GM12878 (cell line): ENCODE measurements around the gene SLC44A3. TPM values are rescaled to one million over a fixed set of nuclear protein-coding genes. Genes with fewer than 3 reads are reported as not detected.

Experiments
- ATAC-seq: fragments of 200-7000 bp; cut with Tn5 transposase; 3 replicates; pipeline ENCODE4 v1.9.1; 2020; ENCODE audit warnings: mild to moderate bottlenecking, moderate library complexity
- BruUV-seq: library from RNA; stranded (reverse); fragments of 400-500 nt; replicated peaks from 2 replicates; lab custom pipeline; 2021; lab: Mats Ljungman, UMichigan
- CTCF ChIA-PET: fragments of 300-600 bp; sonication (Branson Sonifier 250); formaldehyde crosslinking; extraction: SDS; loops from one replicate; lab custom pipeline; 2021; ENCODE audit warnings: inconsistent platforms; lab: Yijun Ruan, JAX
- POLR2A ChIA-PET: fragments of 350-600 bp; formaldehyde crosslinking; extraction: SDS; loops from one replicate; lab custom pipeline; 2021; ENCODE audit warnings: inconsistent platforms; lab: Charles Lee
- RAD21 ChIA-PET: fragments of 300-600 bp; sonication (Branson Sonifier 250); formaldehyde crosslinking; loops from one replicate; lab custom pipeline; 2023; ENCODE audit warnings: antibody characterized with exemption; ENCODE audit not compliant: unreplicated experiment; lab: Charles Lee
- SMC1A ChIA-PET: fragments of 300-600 bp; sonication (Branson Sonifier 250); formaldehyde crosslinking; loops from one replicate; lab custom pipeline; 2023; ENCODE audit not compliant: unreplicated experiment, uncharacterized antibody; lab: Charles Lee
- DNase-seq: peaks from one replicate; pipeline ENCODE4 v3.0.0-alpha.2; 2011; ENCODE audit warnings: low read depth, low spot score
- FAIRE-seq: peaks from 3 replicates; lab custom pipeline; 2011; peaks lifted over from hg19 to GRCh38; lab: Jason Lieb, UNC
- H2AFZ ChIP-seq: 2 replicates; pipeline ENCODE4 v1.6.0; 2011; ENCODE audit warnings: low read depth, low read length, control low read depth; ENCODE audit not compliant: control insufficient read depth
- H3K27ac ChIP-seq: 2 replicates; pipeline ENCODE4 v1.5.1; 2011; ENCODE audit warnings: control low read depth; ENCODE audit not compliant: control insufficient read depth, insufficient read depth
- H3K27me3 ChIP-seq, 2 experiments: replicated peaks in 1 of 2; 2 replicates each; pipeline versions ENCODE4 v1.6.0 to v1.6.1; 2011; ENCODE audit warnings: low read length in 1 of 2; ENCODE audit not compliant: control insufficient read depth in 2 of 2, insufficient read depth in 2 of 2
- H3K36me3 ChIP-seq, 2 experiments: 2 replicates each; pipeline ENCODE4 v1.5.1; 2011; ENCODE audit warnings: low read length in 1 of 2; ENCODE audit not compliant: control insufficient read depth in 2 of 2, insufficient read depth in 2 of 2
- H3K4me1 ChIP-seq: 2 replicates; pipeline ENCODE4 v1.6.1; 2011; ENCODE audit warnings: mild to moderate bottlenecking, low read length, moderate library complexity, mixed read lengths; ENCODE audit not compliant: control insufficient read depth, insufficient read depth
- H3K4me2 ChIP-seq: 2 replicates; pipeline ENCODE4 v1.6.0; 2011; ENCODE audit warnings: control low read depth; ENCODE audit not compliant: control insufficient read depth, insufficient read depth
- H3K4me3 ChIP-seq: fragments of 200-600 bp; sonication (generic); 2 replicates; pipeline ENCODE4 v1.5.1; 2016
- H3K79me2 ChIP-seq: 2 replicates; pipeline ENCODE4 v1.6.0; 2011; ENCODE audit warnings: low read length; ENCODE audit not compliant: control insufficient read depth, insufficient read depth
- H3K9ac ChIP-seq: 2 replicates; pipeline ENCODE4 v1.8.0; 2011; ENCODE audit warnings: low read length, control low read depth, mixed read lengths; ENCODE audit not compliant: control insufficient read depth, insufficient read depth
- H3K9me3 ChIP-seq: replicated peaks from 3 replicates; pipeline ENCODE4 v1.5.1; 2011; ENCODE audit warnings: mild to moderate bottlenecking, low read length; ENCODE audit not compliant: control insufficient read depth, insufficient read depth
- H4K20me1 ChIP-seq: 2 replicates; pipeline ENCODE4 v1.6.0; 2011; ENCODE audit not compliant: control insufficient read depth, insufficient read depth
- DPF2 ChIP-seq: fragments of 450-650 bp; IDR thresholded peaks from 2 replicates; pipeline ENCODE4 v1.6.1; 2017; ENCODE audit warnings: mild to moderate bottlenecking
- ETV6 ChIP-seq, 2 experiments: fragments of 450-650 bp in 1 of 2; IDR thresholded peaks in 1 of 2; conservative IDR thresholded peaks in 1 of 2; 2 replicates each; pipeline ENCODE4 v1.6.1; 2014; ENCODE audit warnings: antibody characterized with exemption in 1 of 2, borderline replicate concordance in 1 of 2, low read depth in 1 of 2, mild to moderate bottlenecking in 1 of 2, moderate library complexity in 1 of 2
- EZH2 ChIP-seq: IDR thresholded peaks from 2 replicates; pipeline ENCODE4 v1.6.1; 2012; ENCODE audit warnings: low read depth, mild to moderate bottlenecking, control low read depth, inconsistent platforms, low read length, borderline replicate concordance; ENCODE audit not compliant: control insufficient read depth
- FOXK2 ChIP-seq: fragments of 450-650 bp; IDR thresholded peaks from 2 replicates; pipeline ENCODE4 v1.6.1; 2017; ENCODE audit warnings: mild to moderate bottlenecking, moderate library complexity
- HSF1 ChIP-seq: fragments of 150-350 bp; IDR thresholded peaks from 2 replicates; pipeline ENCODE4 v1.6.1; 2014; ENCODE audit warnings: mild to moderate bottlenecking, low read depth, low read length
- IRF4 ChIP-seq: IDR thresholded peaks from 2 replicates; pipeline ENCODE4 v1.6.1; 2011; ENCODE audit warnings: low read depth, low read length
- MEF2B ChIP-seq: fragments of 450-650 bp; IDR thresholded peaks from 2 replicates; pipeline ENCODE4 v1.6.1; 2018; ENCODE audit warnings: mild to moderate bottlenecking, moderate library complexity; ENCODE audit not compliant: partially characterized antibody, poor library complexity, severe bottlenecking
- POU2F2 ChIP-seq: IDR thresholded peaks from 3 replicates; pipeline ENCODE4 v1.6.1; 2011; ENCODE audit warnings: low read depth, mild to moderate bottlenecking, low read length, borderline replicate concordance
- USF1 ChIP-seq: IDR thresholded peaks from 2 replicates; pipeline ENCODE4 v1.6.1; 2011; ENCODE audit warnings: borderline replicate concordance, low read depth, mild to moderate bottlenecking, moderate library complexity, mixed read lengths, low read length; ENCODE audit not compliant: insufficient read depth; ENCODE audit errors: extremely low read length
- USF2 ChIP-seq: IDR thresholded peaks from 2 replicates; pipeline ENCODE4 v1.6.1; 2011; ENCODE audit warnings: low read depth, low read length, improper control_type of control experiment, borderline replicate concordance
- ZBTB40 ChIP-seq: fragments of 450-650 bp; IDR thresholded peaks from 2 replicates; pipeline ENCODE4 v1.6.1; 2016; ENCODE audit warnings: mild to moderate bottlenecking, moderate library complexity, borderline replicate concordance
- ZSCAN29 ChIP-seq: fragments of 450-650 bp; IDR thresholded peaks from 2 replicates; pipeline ENCODE4 v1.6.1; 2017; ENCODE audit warnings: mild to moderate bottlenecking, moderate library complexity
- WGBS: methylation state at CpG from one replicate; pipeline ENCODE4 v1.1.6; 2016; ENCODE audit warnings: low lambda C conversion rate; ENCODE audit not compliant: insufficient replicate concordance, insufficient coverage; ENCODE audit errors: missing lambda C conversion rate; 5-methylcytosine and 5-hydroxymethylcytosine counted together
- in situ Hi-C: fragments of 300-500 bp; cut with MboI; formaldehyde crosslinking; loops from 9 replicates; pipeline ENCODE4 v1.14.3; 2018; ENCODE audit warnings: mixed read lengths
- intact Hi-C: fragments of 100-400 bp; cut with micrococcal nuclease; formaldehyde crosslinking; loops from one replicate; pipeline ENCODE4 v1.14.2; 2022; ENCODE audit not compliant: unreplicated experiment
- polyA plus RNA-seq, 11 experiments: library from polyadenylated mRNA; depleted of rRNA in 4 of 11; unstranded in 6 of 11; stranded (reverse) in 5 of 11; fragments of >200 nt; fragmentation: Nextera tagmentation in 4 of 11; fragmentation: Illumina TruSeq in 1 of 11; extraction: Ambion mirVana in 4 of 11; extraction: Trizol in 1 of 11; gene quantifications; 1 replicate in 1 of 11; 2 replicates in 10 of 11; pipeline versions ENCODE4 v1.2.1 to v1.2.3, GENCODE V29; 2011 to 2016; ENCODE audit warnings: inconsistent platforms in 2 of 11, missing spikeins in 2 of 11, low read depth in 1 of 11
- total RNA-seq, 4 experiments: library from RNA; depleted of rRNA in 3 of 4; stranded (reverse); fragments of >200 nt in 3 of 4; fragmentation: Illumina TruSeq in 1 of 4; extraction: Trizol in 1 of 4; gene quantifications; 2 replicates each; pipeline versions ENCODE4 v1.2.1 to v1.2.3, GENCODE V29; 2013 to 2021
- TF ChIP-seq, protein P1 (sequence below): IDR thresholded peaks from 2 replicates; pipeline ENCODE4 v1.6.1; 2011; ENCODE audit warnings: mild to moderate bottlenecking, low read depth, low read length, moderate library complexity; ENCODE audit not compliant: insufficient replicate concordance

Gene SLC44A3
- total and polyA plus RNA-seq, 10 of the 15 experiments (the other 5 are each of a cell fraction or from before 2014, with no cell fraction given), result not detected

GRCh38 chr1:94903280-94904009, 83.3 kb downstream of the SLC44A3 start:
- FAIRE-seq (no peak), ATAC-seq (no peak), DNase-seq (no peak)
- WGBS, result 60% methylated on average over 7 of the region's 7 CpGs
- Histone ChIP-seq H3K4me2 (no peak overlapping the region), H3K27ac (no peak overlapping the region), H3K9me3 (no peaks in the 10 kb centered on the region), H3K9ac (no peak overlapping the region), H3K79me2 (no peaks in the 10 kb centered on the region), H3K36me3 (no peaks in the 10 kb centered on the region), H3K27me3 (no peaks in the 10 kb centered on the region), H4K20me1 (no peaks in the 10 kb centered on the region), H3K4me1 (no peaks in the 10 kb centered on the region), H3K4me3 (no peak overlapping the region), H2AFZ (no peak overlapping the region)
- ChIA-PET RAD21 (no interaction called here), CTCF (interaction anchor here (0.6 kb wide), 1 partner anchor 11 kb away, joined by 3 read pairs; no protein-coding TSS in a partner anchor), SMC1A (no interaction called here), POLR2A (no interaction called here)
- BruUV-seq, result no TSS peak
- intact Hi-C loops, result no loop called here
- in situ Hi-C loops, result no loop called here
- no peak for TF ChIP-seq IRF4
- no peak for TF ChIP-seq FOXK2
- TF ChIP-seq USF2, result no peak
- no peak for TF ChIP-seq ZBTB40
- TF ChIP-seq DPF2, result no peak
- TF ChIP-seq, protein P1, sequence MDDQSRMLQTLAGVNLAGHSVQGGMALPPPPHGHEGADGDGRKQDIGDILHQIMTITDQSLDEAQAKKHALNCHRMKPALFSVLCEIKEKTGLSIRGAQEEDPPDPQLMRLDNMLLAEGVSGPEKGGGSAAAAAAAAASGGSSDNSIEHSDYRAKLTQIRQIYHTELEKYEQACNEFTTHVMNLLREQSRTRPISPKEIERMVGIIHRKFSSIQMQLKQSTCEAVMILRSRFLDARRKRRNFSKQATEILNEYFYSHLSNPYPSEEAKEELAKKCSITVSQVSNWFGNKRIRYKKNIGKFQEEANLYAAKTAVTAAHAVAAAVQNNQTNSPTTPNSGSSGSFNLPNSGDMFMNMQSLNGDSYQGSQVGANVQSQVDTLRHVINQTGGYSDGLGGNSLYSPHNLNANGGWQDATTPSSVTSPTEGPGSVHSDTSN, result no peak
- no peak for TF ChIP-seq ZSCAN29
- TF ChIP-seq MEF2B, result no peak
- TF ChIP-seq HSF1, result no peak
- no peak for TF ChIP-seq EZH2
- no peak for TF ChIP-seq ETV6 (conservative IDR thresholded peaks at IDR 0.05 in 1 of 2, IDR thresholded peaks at IDR 0.05 in 1 of 2; ENCODE audit: borderline replicate concordance in 1 of 2, low read depth in 1 of 2)
- TF ChIP-seq USF1, result no peak
- no peak for TF ChIP-seq POU2F2
